GM12878 (cell line): ENCODE measurements around the gene FAM8A1. TPM values are rescaled to one million over a fixed set of nuclear protein-coding genes. Genes with fewer than 3 reads are reported as not detected.

Experiments used
- ATAC-seq: fragments of 200-7000 bp; cut with Tn5 transposase; 3 replicates; pipeline ENCODE4 v1.9.1; 2020; ENCODE audit warnings: mild to moderate bottlenecking, moderate library complexity
- BruUV-seq: library from RNA; stranded (reverse); fragments of 400-500 nt; replicated peaks from 2 replicates; lab custom pipeline; 2021; lab: Mats Ljungman, UMichigan
- CTCF ChIA-PET: fragments of 300-600 bp; sonication (Branson Sonifier 250); formaldehyde crosslinking; extraction: SDS; loops from one replicate; lab custom pipeline; 2021; ENCODE audit warnings: inconsistent platforms; lab: Yijun Ruan, JAX
- POLR2A ChIA-PET: fragments of 350-600 bp; formaldehyde crosslinking; extraction: SDS; loops from one replicate; lab custom pipeline; 2021; ENCODE audit warnings: inconsistent platforms; lab: Charles Lee
- RAD21 ChIA-PET: fragments of 300-600 bp; sonication (Branson Sonifier 250); formaldehyde crosslinking; loops from one replicate; lab custom pipeline; 2023; ENCODE audit warnings: antibody characterized with exemption; ENCODE audit not compliant: unreplicated experiment; lab: Charles Lee
- SMC1A ChIA-PET: fragments of 300-600 bp; sonication (Branson Sonifier 250); formaldehyde crosslinking; loops from one replicate; lab custom pipeline; 2023; ENCODE audit not compliant: unreplicated experiment, uncharacterized antibody; lab: Charles Lee
- DNase-seq: peaks from one replicate; pipeline ENCODE4 v3.0.0-alpha.2; 2011; ENCODE audit warnings: low read depth, low spot score
- FAIRE-seq: peaks from 3 replicates; lab custom pipeline; 2011; peaks lifted over from hg19 to GRCh38; lab: Jason Lieb, UNC
- H2AFZ ChIP-seq: 2 replicates; pipeline ENCODE4 v1.6.0; 2011; ENCODE audit warnings: low read depth, low read length, control low read depth; ENCODE audit not compliant: control insufficient read depth
- H3K27ac ChIP-seq: 2 replicates; pipeline ENCODE4 v1.5.1; 2011; ENCODE audit warnings: control low read depth; ENCODE audit not compliant: control insufficient read depth, insufficient read depth
- H3K27me3 ChIP-seq, 2 experiments: replicated peaks in 1 of 2; 2 replicates each; pipeline versions ENCODE4 v1.6.0 to v1.6.1; 2011; ENCODE audit warnings: low read length in 1 of 2; ENCODE audit not compliant: control insufficient read depth in 2 of 2, insufficient read depth in 2 of 2
- H3K36me3 ChIP-seq, 2 experiments: 2 replicates each; pipeline ENCODE4 v1.5.1; 2011; ENCODE audit warnings: low read length in 1 of 2; ENCODE audit not compliant: control insufficient read depth in 2 of 2, insufficient read depth in 2 of 2
- H3K4me1 ChIP-seq: 2 replicates; pipeline ENCODE4 v1.6.1; 2011; ENCODE audit warnings: mild to moderate bottlenecking, low read length, moderate library complexity, mixed read lengths; ENCODE audit not compliant: control insufficient read depth, insufficient read depth
- H3K4me2 ChIP-seq: 2 replicates; pipeline ENCODE4 v1.6.0; 2011; ENCODE audit warnings: control low read depth; ENCODE audit not compliant: control insufficient read depth, insufficient read depth
- H3K4me3 ChIP-seq: fragments of 200-600 bp; sonication (generic); 2 replicates; pipeline ENCODE4 v1.5.1; 2016
- H3K79me2 ChIP-seq: 2 replicates; pipeline ENCODE4 v1.6.0; 2011; ENCODE audit warnings: low read length; ENCODE audit not compliant: control insufficient read depth, insufficient read depth
- H3K9ac ChIP-seq: 2 replicates; pipeline ENCODE4 v1.8.0; 2011; ENCODE audit warnings: low read length, control low read depth, mixed read lengths; ENCODE audit not compliant: control insufficient read depth, insufficient read depth
- H3K9me3 ChIP-seq: replicated peaks from 3 replicates; pipeline ENCODE4 v1.5.1; 2011; ENCODE audit warnings: mild to moderate bottlenecking, low read length; ENCODE audit not compliant: control insufficient read depth, insufficient read depth
- H4K20me1 ChIP-seq: 2 replicates; pipeline ENCODE4 v1.6.0; 2011; ENCODE audit not compliant: control insufficient read depth, insufficient read depth
- BCL11A ChIP-seq: IDR thresholded peaks from 2 replicates; pipeline ENCODE4 v1.6.1; 2011; ENCODE audit warnings: low read depth, low read length
- BMI1 ChIP-seq: fragments of 450-650 bp; IDR thresholded peaks from 2 replicates; pipeline ENCODE4 v1.6.1; 2016; ENCODE audit warnings: mild to moderate bottlenecking, moderate library complexity, borderline replicate concordance
- BRCA1 ChIP-seq: IDR thresholded peaks from 2 replicates; pipeline ENCODE4 v1.6.1; 2011; ENCODE audit warnings: low read depth, low read length, improper control_type of control experiment
- CREB1 ChIP-seq: IDR thresholded peaks from 2 replicates; pipeline ENCODE4 v1.6.1; 2012; ENCODE audit warnings: low read depth, mild to moderate bottlenecking, inconsistent platforms
- DPF2 ChIP-seq: fragments of 450-650 bp; IDR thresholded peaks from 2 replicates; pipeline ENCODE4 v1.6.1; 2017; ENCODE audit warnings: mild to moderate bottlenecking
- EP300 ChIP-seq, 2 experiments: fragments of 150-350 bp in 1 of 2; IDR thresholded peaks; 2 replicates each; pipeline ENCODE4 v1.6.1; 2011 to 2012; ENCODE audit warnings: low read depth in 2 of 2, low read length in 2 of 2, borderline replicate concordance in 1 of 2, improper control_type of control experiment in 1 of 2, inconsistent platforms in 1 of 2; ENCODE audit not compliant: control insufficient read depth in 1 of 2
- GABPA ChIP-seq: IDR thresholded peaks from 2 replicates; pipeline ENCODE4 v1.6.1; 2014; ENCODE audit warnings: antibody characterized with exemption, low read depth, mild to moderate bottlenecking, inconsistent platforms
- MYB ChIP-seq: fragments of 150-350 bp; IDR thresholded peaks from 2 replicates; pipeline ENCODE4 v1.6.1; 2014; ENCODE audit warnings: mild to moderate bottlenecking, low read depth, low read length, borderline replicate concordance
- RBBP5 ChIP-seq: fragments of 200-600 bp; sonication (generic); conservative IDR thresholded peaks from 2 replicates; pipeline ENCODE4 v1.6.1; 2016
- SPI1 ChIP-seq: IDR thresholded peaks from 2 replicates; pipeline ENCODE4 v1.6.1; 2011; ENCODE audit warnings: low read depth, mild to moderate bottlenecking, low read length, moderate library complexity, borderline replicate concordance; ENCODE audit not compliant: insufficient read depth
- TAF1 ChIP-seq: IDR thresholded peaks from 2 replicates; pipeline ENCODE4 v1.6.1; 2011; ENCODE audit warnings: mild to moderate bottlenecking, low read depth, low read length, borderline replicate concordance
- WGBS: methylation state at CpG from one replicate; pipeline ENCODE4 v1.1.6; 2016; ENCODE audit warnings: low lambda C conversion rate; ENCODE audit not compliant: insufficient replicate concordance, insufficient coverage; ENCODE audit errors: missing lambda C conversion rate; 5-methylcytosine and 5-hydroxymethylcytosine counted together
- in situ Hi-C: fragments of 300-500 bp; cut with MboI; formaldehyde crosslinking; loops from 9 replicates; pipeline ENCODE4 v1.14.3; 2018; ENCODE audit warnings: mixed read lengths
- intact Hi-C: fragments of 100-400 bp; cut with micrococcal nuclease; formaldehyde crosslinking; loops from one replicate; pipeline ENCODE4 v1.14.2; 2022; ENCODE audit not compliant: unreplicated experiment
- polyA plus RNA-seq, 11 experiments: library from polyadenylated mRNA; depleted of rRNA in 4 of 11; unstranded in 6 of 11; stranded (reverse) in 5 of 11; fragments of >200 nt; fragmentation: Nextera tagmentation in 4 of 11; fragmentation: Illumina TruSeq in 1 of 11; extraction: Ambion mirVana in 4 of 11; extraction: Trizol in 1 of 11; gene quantifications; 1 replicate in 1 of 11; 2 replicates in 10 of 11; pipeline versions ENCODE4 v1.2.1 to v1.2.3, GENCODE V29; 2011 to 2016; ENCODE audit warnings: inconsistent platforms in 2 of 11, missing spikeins in 2 of 11, low read depth in 1 of 11
- total RNA-seq, 4 experiments: library from RNA; depleted of rRNA in 3 of 4; stranded (reverse); fragments of >200 nt in 3 of 4; fragmentation: Illumina TruSeq in 1 of 4; extraction: Trizol in 1 of 4; gene quantifications; 2 replicates each; pipeline versions ENCODE4 v1.2.1 to v1.2.3, GENCODE V29; 2013 to 2021
- TF ChIP-seq, protein P1 (sequence below): IDR thresholded peaks from 2 replicates; pipeline ENCODE4 v1.6.1; 2012; ENCODE audit warnings: low read depth, low read length, improper control_type of control experiment
- TF ChIP-seq, protein P2 (sequence below): fragments of 450-650 bp; IDR thresholded peaks from 2 replicates; pipeline ENCODE4 v1.6.1; 2017; ENCODE audit warnings: mild to moderate bottlenecking

Gene FAM8A1
- total and polyA plus RNA-seq, 10 of the 15 experiments (the other 5 are each of a cell fraction or from before 2014, with no cell fraction given) = 1.4 to 7.4 (median 3.6) TPM

DNA sequence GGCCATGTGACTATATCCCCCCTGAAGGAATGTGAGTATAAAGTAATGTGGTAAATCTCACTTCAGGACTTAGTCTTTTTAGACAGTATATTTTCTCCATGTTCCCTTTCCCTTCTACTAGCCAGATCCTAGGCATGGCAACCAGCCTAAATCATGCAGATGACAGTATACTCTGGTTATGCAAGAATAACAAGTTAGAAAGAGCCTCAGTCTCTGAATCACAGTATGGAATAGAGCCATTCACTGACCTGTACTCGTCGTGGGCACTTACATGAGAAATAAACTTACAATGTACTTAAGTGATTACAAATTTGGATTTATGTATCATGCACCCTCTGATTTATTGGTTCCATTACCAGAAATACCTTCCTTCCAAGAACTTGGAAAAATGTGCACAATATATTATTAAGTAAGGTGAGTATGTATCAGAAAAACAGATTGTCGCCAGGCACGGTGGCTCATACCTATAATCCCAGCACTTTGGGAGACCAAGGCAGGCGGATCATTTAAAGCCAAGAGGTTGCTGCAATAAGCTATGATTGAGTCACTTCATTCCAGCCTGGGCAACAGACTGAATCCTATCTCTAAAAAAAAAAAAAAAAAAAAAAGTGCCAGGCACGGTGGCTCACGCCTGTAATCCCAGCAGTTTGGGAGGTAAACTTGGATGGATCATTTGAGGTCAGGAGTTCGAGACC, 25.1 kb upstream of the FAM8A1 start:
- no peak overlapping the region for H3K4me2 ChIP-seq
- in situ Hi-C loops (no loop called here), intact Hi-C loops (no loop called here)
- RAD21 ChIA-PET = no interaction called here
- DNase-seq (no peak), FAIRE-seq (no peak), ATAC-seq (no peak)
- H4K20me1 ChIP-seq = no peaks in the 10 kb centered on the region
- POLR2A ChIA-PET = no interaction called here
- no peak for TF ChIP-seq BMI1
- no peak for TF ChIP-seq CREB1
- H3K4me3 ChIP-seq = no peak overlapping the region
- no peaks in the 10 kb centered on the region for H3K4me1 ChIP-seq
- H3K9ac ChIP-seq = no peak overlapping the region
- BruUV-seq = no TSS peak
- H3K36me3 ChIP-seq = no peaks in the 10 kb centered on the region
- H3K9me3 ChIP-seq = peaks cover 4% of the 10 kb centered on the region; the same call in 2 of the 3 replicates
- H3K27me3 ChIP-seq = no peaks in the 10 kb centered on the region
- CTCF ChIA-PET = no interaction called here
- no peak overlapping the region for H2AFZ ChIP-seq
- H3K79me2 ChIP-seq = no peaks in the 10 kb centered on the region
- WGBS = 45% methylated on average over 8 of the region's 8 CpGs
- SMC1A ChIA-PET = interaction anchor here (0.9 kb wide), 1 partner anchor 41 kb away, joined by 4 read pairs; no protein-coding TSS in a partner anchor
- no peak overlapping the region for H3K27ac ChIP-seq

DNA sequence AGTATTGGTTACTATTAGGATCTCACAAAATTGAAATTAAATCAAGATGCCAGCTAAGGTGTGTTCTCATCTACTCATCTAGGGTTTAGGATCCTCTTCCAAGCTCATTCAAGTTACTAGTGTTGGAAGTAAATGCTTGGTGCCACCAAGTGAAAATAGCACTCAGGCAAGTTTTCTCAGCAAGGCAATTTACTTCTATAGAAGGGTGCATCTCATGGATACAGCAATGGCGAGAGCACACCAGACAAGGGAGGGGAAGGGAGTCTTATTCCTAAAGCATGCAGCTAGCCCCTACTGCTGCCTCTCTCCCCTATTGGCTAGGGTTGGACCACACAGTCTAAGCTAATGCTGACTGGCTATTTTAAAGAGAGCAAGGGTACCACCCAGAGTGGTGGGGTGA, 23.0 kb upstream of the FAM8A1 start:
- no peak for FAIRE-seq
- H3K9me3 ChIP-seq = peaks cover 4% of the 10 kb centered on the region; the same call in 2 of the 3 replicates
- ChIA-PET SMC1A (interaction anchor here (0.6 kb wide), 1 partner anchor 212 kb away, joined by 3 read pairs; no protein-coding TSS in a partner anchor), CTCF (interaction anchor here (0.8 kb wide), 1 partner anchor 73 kb away, joined by 3 read pairs; no protein-coding TSS in a partner anchor), POLR2A (no interaction called here), RAD21 (interaction anchor here (0.5 kb wide), 1 partner anchor 339 kb away, joined by 3 read pairs; no protein-coding TSS in a partner anchor)
- H3K27ac ChIP-seq = no peak overlapping the region
- no peak for DNase-seq
- intact Hi-C loops = no loop called here
- no peak for ATAC-seq
- no peaks in the 10 kb centered on the region for H3K79me2 ChIP-seq
- H3K4me2 ChIP-seq = no peak overlapping the region
- 47% methylated on average over 1 of the region's 1 CpG for WGBS
- H3K4me3 ChIP-seq = no peak overlapping the region
- no peak overlapping the region for H2AFZ ChIP-seq
- H3K27me3 ChIP-seq = no peaks in the 10 kb centered on the region
- H4K20me1 ChIP-seq = no peaks in the 10 kb centered on the region
- H3K36me3 ChIP-seq = no peaks in the 10 kb centered on the region
- in situ Hi-C loops = no loop called here
- no peaks in the 10 kb centered on the region for H3K4me1 ChIP-seq
- no peak overlapping the region for H3K9ac ChIP-seq
- no TSS peak for BruUV-seq
- TF ChIP-seq, protein P1, sequence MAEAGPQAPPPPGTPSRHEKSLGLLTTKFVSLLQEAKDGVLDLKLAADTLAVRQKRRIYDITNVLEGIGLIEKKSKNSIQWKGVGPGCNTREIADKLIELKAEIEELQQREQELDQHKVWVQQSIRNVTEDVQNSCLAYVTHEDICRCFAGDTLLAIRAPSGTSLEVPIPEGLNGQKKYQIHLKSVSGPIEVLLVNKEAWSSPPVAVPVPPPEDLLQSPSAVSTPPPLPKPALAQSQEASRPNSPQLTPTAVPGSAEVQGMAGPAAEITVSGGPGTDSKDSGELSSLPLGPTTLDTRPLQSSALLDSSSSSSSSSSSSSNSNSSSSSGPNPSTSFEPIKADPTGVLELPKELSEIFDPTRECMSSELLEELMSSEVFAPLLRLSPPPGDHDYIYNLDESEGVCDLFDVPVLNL = no peak
- no peak for TF ChIP-seq MYB
- no peak for TF ChIP-seq GABPA
- no peak for TF ChIP-seq TAF1
- no peak for TF ChIP-seq BCL11A
- TF ChIP-seq SPI1 = no peak
- TF ChIP-seq BRCA1 = no peak
- no peak for TF ChIP-seq EP300 (IDR thresholded peaks at IDR 0.05; ENCODE audit: borderline replicate concordance in 1 of 2, control insufficient read depth in 1 of 2, low read depth in 2 of 2, low read length in 2 of 2)
- no peak for TF ChIP-seq DPF2
- TF ChIP-seq, protein P2, sequence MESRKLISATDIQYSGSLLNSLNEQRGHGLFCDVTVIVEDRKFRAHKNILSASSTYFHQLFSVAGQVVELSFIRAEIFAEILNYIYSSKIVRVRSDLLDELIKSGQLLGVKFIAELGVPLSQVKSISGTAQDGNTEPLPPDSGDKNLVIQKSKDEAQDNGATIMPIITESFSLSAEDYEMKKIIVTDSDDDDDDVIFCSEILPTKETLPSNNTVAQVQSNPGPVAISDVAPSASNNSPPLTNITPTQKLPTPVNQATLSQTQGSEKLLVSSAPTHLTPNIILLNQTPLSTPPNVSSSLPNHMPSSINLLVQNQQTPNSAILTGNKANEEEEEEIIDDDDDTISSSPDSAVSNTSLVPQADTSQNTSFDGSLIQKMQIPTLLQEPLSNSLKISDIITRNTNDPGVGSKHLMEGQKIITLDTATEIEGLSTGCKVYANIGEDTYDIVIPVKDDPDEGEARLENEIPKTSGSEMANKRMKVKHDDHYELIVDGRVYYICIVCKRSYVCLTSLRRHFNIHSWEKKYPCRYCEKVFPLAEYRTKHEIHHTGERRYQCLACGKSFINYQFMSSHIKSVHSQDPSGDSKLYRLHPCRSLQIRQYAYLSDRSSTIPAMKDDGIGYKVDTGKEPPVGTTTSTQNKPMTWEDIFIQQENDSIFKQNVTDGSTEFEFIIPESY = no peak
- TF ChIP-seq RBBP5 = no peak
